HG02938 (cell line): ENCODE results near the gene EXOC3L1.
A peak's percentile ranks its signal among the peaks of the same experiment; 100 is the strongest.

ENCODE experiments used
- ATAC-seq: cut with Tn5 transposase; IDR thresholded peaks from one replicate; pipeline ENCODE4 v1.9.1; 2021; ENCODE audit warnings: mild to moderate bottlenecking, moderate library complexity; ENCODE audit not compliant: unreplicated experiment

EXOC3L1 gene

DNA sequence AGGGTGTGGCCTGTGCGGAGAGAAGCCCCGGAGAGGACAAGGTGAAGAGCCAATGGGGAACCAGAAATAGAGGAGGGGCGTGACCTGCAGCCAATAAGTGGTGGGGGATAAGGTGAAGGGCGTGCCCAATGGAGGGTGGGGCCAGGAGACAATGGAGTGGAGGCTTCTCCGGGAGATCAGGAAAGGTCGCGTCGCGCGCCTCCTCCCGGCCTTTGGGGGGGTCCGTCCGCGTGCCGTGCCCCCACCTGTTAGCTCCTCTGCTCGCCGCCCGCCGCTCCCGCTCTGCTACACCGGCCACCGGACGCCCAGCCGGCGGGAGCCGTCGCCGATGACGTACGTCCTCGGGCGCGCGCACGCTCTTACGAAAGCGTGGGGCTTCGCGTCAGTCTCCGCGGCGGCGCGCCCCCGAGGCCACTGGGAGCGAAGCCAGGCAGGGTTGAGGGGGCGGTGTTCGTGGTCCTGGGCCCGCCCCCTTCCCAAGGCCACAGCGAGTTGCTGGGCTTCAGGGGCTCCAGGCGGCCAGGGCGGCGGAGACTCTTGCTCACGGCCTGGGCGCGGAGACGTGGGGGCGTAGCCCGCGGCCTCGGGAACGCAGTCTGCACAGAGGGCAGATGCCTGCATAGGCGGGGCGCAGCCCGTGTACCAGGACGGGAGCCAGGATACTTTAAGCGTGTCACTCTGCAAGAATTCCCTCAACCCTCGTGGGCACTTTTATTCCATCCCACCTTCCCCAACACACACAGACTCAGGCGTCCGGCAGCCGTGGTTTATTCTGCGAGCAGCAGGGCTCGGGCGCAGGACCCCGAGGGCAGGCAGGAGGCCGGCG lies 6.1 kb downstream of the EXOC3L1 start, which contains the start of gene MATCAP1:
Gene MATCAP1, minus strand, starts transcription at position 337 of the 826 bp plus-strand sequence. CDS start 3,353 bp downstream, outside the sequence.
- peak; percentile 90 for ATAC-seq

DNA sequence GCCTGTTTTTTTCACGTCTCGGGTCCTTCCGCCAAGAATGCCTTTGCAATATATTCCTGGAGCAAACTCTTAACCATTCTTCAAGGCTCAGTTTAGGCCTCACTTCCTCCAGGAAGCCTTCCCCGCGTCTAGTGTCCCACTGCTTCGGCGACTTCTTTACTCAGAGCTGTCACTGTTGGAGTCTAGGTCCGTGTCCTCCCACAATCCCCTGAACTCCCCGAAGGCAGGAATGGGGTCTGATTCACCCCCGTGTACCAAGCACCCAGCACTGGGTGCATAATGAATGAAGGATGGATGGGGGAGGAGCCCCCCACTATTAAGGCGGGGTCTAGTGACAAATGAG lies 6.7 kb downstream of the EXOC3L1 start:
- no peak for ATAC-seq

DNA sequence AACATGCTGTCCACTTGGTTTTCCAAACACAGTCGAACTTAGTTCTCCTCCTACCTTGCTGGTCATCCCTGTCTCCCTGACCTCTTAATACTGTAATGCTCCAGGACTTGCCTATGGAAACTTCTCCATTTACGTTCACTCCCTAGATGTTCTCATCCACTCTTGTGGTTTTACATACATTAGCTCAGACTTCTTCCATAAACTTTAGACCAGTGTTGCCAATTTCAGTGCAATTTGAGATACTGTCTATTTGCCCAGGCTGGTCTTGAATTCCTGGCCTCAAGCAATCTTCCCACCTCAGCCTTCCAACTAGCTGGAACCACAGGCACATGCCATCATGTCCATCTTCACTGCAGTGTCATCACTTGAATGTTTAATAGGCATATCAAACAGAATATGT lies 7.6 kb downstream of the EXOC3L1 start:
- no peak for ATAC-seq

DNA sequence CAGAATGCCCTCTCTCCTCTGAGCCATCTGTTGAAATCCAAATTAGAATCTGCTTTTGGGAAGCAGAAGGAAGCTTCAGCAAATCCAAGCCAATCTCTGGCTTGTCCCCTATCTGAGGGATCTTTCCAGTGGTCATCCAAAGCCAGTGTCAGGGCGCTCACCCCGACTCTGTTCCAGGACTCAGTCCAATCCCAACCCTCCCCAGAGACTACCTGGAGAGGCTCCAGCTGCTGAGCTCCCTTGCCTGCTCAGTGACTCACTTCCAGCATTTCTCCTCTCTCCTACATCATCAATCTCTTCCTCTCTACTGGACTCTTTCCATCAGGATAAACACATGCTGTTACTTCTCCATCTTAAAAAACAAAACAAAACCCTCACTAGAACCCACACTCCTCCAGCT lies 8.6 kb downstream of the EXOC3L1 start:
- ATAC-seq = no peak

DNA sequence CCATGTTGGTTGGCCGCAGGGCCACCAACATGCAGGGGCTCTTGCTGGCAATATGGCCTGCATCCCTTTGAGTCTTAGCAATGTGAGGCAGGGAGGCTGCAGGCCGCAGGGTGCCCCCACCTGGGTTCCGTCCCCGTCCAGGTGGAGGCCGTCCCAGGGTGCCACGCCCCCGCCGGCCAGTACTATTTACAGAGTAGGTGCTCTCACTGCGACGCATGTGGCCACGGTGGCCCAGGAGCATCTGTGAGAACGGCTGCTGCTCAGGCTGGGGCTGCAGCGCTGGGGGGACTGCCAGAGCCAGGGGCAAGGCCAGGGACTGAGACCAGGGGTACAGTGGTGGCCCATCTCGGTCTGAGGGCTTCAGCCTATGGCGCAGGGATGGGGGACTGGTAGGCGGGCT lies 9.8 kb downstream of the EXOC3L1 start:
- no peak for ATAC-seq

DNA sequence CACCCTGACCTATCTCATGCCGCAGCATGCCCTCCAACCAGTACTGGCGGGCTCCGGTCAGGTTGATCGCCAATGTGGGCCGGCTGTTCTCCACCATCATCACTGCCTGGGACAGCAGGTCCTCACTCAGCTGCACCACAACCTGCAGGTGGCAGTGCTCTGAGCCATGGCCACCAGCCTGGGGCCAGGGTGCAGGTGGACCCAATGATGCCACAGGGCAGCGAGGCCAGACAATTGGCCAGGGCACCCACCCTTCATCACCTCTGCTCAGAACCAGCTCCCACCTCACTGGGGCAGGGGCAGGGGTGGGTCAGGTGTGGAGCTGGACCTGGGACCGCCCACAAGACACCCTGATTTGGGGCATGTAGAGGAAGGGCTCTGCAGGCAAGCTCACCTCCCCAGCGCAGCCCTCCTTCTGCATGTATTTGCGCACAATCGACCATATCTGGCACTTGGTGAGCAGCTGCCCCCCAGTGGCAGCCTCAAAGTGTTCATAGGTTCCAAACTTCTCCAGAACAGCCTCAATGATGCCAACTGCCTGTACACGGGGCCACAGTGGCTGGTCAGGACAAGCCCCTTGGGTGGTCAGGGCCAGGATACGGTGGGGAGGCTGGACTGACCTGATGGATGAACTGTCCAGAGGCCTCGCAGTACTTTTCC lies 10.4 kb downstream of the EXOC3L1 start:
- no peak for ATAC-seq

DNA sequence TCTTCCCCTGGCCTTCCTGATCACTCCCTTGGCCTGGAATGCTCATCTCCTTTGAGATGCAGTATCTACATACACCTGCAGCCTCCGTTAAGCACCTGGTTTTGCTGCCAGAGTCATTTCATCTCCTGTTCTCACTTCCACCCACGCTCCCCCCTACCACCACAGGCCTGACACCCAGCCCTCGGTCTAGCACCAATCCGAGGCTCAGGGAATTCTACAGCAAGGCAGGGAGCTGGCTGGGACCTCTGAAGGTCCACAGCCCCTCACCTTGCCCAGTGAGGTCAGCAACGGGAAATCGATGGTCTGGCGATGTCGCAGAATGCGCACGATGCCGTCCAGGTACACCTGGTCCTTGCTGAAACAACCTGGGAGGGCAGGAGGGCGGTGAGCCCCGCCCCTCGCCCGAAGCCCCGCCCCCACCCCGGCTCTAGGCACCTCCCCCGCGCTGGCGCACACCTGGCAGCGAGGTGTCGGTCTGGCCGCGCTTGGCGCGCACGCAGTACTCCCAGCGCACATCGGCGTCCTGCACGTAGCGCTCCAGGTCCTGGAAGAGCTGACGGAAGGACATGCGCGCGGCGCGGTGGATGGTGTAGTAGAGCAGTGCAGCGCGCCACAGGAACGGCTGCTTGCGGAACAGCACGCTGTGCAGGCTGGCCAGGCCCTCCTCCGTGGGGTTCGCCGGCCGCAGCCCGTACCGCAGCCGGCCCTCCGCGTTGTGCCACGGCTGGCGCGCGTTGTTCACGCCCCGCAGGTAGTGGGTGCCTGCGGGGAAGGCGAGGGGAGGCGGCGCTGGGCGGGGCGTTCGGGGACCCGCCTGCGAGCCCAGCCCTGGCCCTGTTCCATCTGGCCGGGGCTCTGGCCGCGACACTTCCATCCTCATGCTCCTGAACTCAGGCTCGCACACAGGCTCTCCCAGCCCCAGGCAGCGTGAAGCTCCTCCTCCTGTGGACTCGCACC lies 11.9 kb downstream of the EXOC3L1 start:
- no peak for ATAC-seq

DNA sequence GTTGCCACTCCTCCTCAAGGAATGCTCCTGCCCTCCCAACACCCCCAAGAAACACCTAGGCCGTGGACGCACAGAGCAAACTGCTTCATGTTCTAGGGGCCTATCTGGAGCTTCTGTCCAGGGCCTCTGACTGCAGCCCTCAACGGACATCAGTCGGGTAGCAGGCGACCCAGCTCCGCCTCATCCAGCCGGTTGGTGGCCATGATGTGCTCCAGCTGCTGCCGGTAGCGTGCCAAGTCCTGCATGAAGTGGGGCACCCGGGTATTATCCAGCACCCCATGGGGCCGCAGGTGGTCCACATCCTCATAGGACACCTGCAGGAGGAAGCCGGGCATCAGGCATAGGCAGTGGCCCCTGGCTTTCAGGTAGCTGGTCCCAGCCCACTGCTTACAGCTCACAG lies 13.3 kb downstream of the EXOC3L1 start:
- no peak for ATAC-seq

DNA sequence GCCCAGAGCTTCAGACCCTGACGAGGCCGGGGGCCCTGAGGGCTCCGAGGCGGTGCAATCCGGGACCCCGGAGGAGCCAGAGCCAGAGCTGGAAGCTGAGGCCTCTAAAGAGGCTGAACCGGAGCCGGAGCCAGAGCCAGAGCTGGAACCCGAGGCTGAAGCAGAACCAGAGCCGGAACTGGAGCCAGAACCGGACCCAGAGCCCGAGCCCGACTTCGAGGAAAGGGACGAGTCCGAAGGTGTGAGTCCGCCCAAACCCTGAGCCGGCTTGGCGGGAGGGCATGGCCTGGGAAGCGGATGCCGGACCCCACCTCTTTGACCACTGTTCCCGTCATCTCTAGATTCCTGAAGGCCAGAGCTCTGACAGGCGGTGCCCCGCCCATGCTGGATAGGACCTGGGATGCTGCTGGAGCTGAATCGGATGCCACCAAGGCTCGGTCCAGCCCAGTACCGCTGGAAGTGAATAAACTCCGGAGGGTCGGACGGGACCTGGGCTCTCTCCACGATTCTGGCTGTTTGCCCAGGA lies 15.2 kb downstream of the EXOC3L1 start:
- no peak for ATAC-seq

DNA sequence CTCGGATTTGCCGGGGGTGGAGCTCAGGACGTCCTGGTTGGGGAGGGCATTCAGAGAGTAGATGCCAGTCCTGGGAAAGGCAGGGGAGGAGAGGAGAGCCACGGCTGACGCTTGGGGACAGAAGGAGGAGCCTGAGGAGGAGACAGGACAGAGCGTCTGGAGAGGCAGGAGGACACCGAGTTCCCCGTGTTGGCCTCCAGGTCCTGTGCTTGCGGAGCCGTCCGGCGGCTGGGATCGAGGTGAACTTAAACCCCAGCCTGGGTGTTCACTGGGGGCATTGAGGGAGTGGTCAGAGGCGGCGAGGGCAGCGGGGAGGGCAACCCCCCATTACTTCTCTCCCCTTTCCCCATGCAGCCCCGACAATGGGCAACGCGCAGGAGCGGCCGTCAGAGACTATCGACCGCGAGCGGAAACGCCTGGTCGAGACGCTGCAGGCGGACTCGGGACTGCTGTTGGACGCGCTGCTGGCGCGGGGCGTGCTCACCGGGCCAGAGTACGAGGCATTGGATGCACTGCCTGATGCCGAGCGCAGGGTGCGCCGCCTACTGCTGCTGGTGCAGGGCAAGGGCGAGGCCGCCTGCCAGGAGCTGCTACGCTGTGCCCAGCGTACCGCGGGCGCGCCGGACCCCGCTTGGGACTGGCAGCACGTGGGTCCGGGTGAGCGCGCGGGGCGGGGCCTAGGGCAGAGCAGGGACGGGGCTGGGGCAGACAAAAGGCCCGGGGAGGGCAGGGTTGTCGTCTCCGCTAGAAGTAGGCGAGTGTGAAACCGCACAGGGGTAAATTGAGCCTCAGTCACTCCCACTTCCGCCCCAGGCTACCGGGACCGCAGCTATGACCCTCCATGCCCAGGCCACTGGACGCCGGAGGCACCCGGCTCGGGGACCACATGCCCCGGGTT lies 15.9 kb downstream of the EXOC3L1 start:
- no peak for ATAC-seq

DNA sequence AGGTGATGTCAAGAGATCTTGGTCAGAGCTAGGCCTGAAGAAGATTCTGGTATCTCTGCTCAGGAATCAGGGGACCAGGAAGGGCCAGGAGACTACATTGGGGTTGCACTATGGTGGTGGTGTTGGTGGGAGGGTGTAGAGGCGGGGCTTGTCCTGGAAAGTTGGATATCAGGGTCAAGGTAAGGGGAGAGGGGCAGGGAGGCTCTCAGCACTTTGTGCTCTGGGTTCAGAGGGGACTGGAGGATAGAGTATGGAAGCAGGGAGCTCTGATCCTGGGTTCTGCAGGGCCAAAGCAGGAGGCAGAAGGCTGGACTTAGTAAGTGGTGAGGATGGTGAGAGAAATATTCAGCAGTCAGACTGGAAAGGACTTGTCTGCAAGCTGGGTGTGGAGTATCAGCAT lies 16.6 kb downstream of the EXOC3L1 start:
- no peak for ATAC-seq

DNA sequence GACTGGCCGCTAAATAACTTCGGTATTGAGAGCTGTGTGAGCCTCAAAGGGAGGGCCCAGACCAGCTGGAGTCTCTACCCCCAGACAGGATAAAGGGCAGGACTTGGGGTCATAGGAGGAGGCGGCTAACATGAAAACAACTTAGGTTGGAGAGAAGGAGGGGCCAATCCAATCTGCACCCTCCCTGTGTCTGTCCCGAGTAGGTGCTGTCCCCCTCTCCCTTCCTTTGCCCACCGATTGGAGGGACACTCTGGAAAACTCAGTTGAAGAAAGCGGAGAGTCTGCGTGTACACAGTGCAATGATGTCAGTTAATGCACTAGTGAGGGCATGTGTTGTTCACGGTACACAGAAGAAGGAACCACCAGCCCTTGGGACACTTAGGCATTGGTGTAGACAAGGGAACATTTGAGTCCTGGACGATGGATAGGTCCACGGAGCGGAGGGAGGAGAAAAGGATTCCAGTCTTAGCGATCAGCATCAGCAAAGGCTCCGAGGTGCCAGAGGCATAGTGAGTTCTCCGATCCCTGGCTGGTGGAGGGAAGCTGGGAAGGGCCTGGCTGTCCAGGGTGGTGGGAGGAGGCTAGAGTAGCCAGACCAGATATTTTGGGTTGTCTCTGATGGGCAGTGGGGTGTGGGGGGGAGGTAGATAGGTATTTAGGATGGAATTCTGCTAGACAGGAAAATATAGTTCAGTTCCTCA lies 18.8 kb downstream of the EXOC3L1 start:
- no peak for ATAC-seq

DNA sequence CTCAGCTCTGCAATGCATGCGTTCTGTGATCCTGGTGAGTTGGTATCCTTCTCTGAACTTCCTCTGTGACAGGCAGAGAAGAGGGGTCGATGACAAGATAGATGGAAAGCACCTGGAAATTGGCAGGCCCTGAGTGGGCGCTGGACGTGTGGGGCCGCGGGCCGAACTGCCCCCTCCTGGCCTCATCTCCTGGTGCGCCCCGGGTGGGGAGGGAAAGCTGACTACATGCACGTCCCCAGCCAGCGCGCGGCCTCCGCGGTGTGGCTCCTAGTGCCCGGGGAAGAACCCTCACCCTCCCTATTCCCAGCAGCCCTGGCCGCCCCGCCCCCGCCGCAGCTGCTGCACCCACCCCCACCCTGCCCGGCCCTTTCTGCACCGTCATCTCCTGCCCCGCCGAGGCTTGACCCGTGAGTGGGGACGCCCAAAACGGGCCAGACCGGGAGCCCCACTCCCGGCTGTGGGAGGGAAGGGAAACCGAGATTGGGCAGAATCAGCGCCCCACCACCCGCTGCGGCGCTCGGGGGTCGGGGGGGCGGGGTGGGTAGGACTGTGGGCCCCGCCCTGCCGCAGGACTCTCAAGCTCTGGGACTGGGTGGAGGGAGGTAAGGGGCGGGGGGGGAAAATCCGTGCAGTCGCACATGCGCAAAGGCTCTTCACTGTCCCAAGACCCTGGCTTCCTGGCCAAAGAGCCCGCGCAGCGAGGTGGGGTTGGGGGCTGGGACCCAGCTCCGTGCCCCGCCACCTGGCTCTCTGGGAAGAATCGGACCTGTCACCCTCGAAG lies 19.6 kb downstream of the EXOC3L1 start, which contains the start of gene NOL3:
Gene NOL3, plus strand, starts transcription at position 371 of the 781 bp plus-strand sequence.
- ATAC-seq = no peak

DNA sequence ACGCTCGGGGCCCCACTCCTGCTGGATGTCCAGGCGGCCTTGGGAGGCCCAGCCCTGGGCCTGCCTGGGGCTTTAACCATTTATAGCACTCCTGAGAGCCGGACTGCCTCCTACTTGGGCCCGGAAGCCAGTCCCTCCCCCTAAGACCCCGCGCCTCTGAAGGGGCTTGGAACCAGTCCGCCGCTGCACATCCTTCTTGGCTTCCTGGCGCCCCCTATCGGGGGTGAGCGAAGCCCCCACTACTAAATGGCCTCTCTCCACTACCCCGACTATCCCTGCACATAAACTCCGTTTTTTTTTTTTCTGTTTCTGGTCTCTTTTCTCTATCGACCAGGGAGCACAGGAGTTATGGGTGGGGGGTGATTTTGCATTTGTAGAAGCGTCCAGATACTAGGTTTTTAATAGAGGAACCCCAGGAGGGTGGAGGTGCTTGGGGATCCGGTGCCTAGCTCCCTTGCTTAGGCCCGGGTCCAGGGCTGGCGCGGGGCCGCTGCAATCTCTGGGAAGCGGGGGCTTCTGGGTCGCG lies 20.2 kb downstream of the EXOC3L1 start:
- ATAC-seq = no peak

DNA sequence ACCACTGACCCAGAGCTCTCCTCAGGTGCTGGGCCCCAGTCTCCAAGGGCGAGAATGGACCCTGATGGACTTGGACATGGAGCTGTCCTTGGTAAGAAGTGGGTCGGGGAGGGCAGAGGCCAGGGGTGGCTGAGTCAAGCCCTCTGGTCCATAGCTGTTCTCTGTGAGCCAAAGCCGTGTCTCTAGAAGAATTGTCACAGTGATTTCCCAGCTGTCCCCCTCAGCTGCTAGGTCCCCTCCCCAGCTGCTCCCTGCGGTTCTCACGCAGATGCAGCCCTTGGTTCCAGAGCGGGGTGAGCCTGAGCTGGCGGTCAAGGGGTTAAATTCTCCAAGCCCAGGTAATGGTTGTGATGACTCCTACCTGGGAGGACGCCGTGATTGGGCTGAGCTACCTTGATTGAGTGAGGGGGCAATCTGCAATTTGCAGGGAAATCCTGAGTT lies 20.9 kb downstream of the EXOC3L1 start:
- ATAC-seq = no peak

DNA sequence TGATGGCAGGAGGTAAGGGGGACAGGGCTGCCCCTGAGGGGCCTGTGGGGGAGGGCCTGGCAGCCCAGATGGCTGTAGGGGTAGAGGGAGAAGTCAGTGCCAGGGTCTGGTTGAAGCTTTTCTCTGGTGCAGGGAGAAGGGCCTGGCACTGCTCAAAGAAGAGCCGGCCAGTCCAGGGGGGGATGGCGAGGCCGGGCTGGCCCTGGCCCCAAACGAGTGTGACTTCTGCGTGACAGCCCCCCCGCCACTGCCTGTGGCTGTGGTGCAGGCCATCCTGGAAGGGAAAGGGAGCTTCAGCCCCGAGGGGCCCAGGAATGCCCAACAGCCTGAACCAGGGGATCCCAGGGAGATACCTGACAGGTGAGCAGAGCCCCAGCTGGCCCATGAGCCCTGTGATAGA lies 22.3 kb downstream of the EXOC3L1 start:
- no peak for ATAC-seq

DNA sequence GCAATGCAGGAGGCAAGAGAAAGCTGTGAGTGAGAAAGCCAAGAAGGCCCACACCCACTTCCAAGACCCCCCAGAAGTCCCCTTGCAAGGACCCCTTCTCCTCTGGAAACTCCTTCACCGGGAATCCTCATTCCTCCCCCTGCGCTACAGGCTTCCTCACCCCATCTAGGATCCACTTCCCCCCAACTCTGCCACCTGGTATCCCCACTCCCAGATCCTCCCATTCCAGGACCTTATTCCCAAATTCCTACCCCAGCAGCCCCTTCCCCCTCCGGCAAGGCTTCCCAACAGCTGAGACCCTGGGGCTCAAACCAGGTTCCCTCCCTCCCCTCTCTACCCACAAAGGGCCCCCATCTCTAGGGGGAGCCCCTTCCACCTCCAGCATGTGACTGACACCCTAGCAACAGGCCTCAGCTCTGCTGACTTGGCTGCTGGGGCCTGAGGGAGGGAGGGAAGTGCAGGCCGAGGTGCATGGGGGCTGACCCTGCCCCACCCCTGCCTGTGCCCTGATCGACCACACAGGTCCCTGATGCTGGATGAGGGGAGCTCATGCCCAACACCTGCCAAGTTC lies 23.3 kb downstream of the EXOC3L1 start:
- ATAC-seq = no peak

DNA sequence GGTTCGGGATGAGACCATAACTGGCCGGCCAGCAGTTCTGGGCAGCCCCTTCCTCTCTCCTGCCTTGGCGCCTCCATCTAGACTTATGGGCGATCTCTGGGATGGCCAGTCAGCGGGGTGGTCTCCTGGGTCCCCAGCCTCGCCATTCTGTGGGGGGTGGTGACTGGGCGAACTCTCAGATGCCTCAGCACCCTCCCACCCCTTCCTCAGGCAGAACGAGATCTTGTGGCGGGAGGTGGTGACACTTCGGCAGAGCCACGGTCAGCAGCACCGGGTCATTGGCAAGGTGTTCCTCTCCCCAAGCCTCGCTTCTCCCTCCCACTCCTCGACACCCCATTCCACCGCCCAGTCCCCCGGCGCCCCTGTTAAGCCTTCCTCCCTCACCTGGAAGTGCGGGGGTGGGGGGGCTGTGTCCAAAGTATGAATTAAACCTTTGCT lies 23.8 kb downstream of the EXOC3L1 start:
- no peak for ATAC-seq
